Stimulated activated CD8-positive, alpha-beta memory T cell treated with anti-CD3 and anti-CD28 coated beads, Interleukin-2, amount 100 ng/mL, for 1 hour (primary cell): ENCODE measurements around the gene CTNND2.

Experiments
- DNase-seq, 2 donors: peaks; one replicate each; pipeline ENCODE4 v3.0.0-alpha.2; 2020; ENCODE audit warnings: low read depth in 2 of 2

The CTNND2 gene

GRCh38 chr5:11594021-11594420, 310.2 kb downstream of the CTNND2 start:
- no peak for DNase-seq

GRCh38 chr5:11590475-11590874, 313.8 kb downstream of the CTNND2 start:
- DNase-seq = no peak

GRCh38 chr5:11588803-11589202, 315.4 kb downstream of the CTNND2 start:
- no peak for DNase-seq

GRCh38 chr5:11584017-11584416, 320.2 kb downstream of the CTNND2 start:
- no peak for DNase-seq

GRCh38 chr5:11579351-11579750, 324.9 kb downstream of the CTNND2 start:
- DNase-seq = no peak

GRCh38 chr5:11574787-11575186, 329.5 kb downstream of the CTNND2 start:
- DNase-seq = no peak

- no peak for DNase-seq
Measured at GRCh38 chr5:11573140-11573992, 330.9 kb downstream of the CTNND2 start.

- DNase-seq = no peak
Measured at GRCh38 chr5:11564706-11565105, 339.5 kb downstream of the CTNND2 start.

- DNase-seq = no peak
Measured at GRCh38 chr5:11563822-11564221, 340.4 kb downstream of the CTNND2 start.

- DNase-seq = no peak
Measured at GRCh38 chr5:11560915-11561697, 343.1 kb downstream of the CTNND2 start.

- DNase-seq = no peak
Measured at GRCh38 chr5:11557063-11557462, 347.2 kb downstream of the CTNND2 start.

GRCh38 chr5:11555171-11555570, 349.1 kb downstream of the CTNND2 start:
- no peak for DNase-seq

- DNase-seq = no peak
Measured at GRCh38 chr5:11547730-11548129, 356.5 kb downstream of the CTNND2 start.

- no peak for DNase-seq
Measured at GRCh38 chr5:11547140-11547539, 357.1 kb downstream of the CTNND2 start.

- no peak for DNase-seq
Measured at GRCh38 chr5:11540112-11540511, 364.1 kb downstream of the CTNND2 start.

- DNase-seq = no peak
Measured at GRCh38 chr5:11531811-11532555, 372.3 kb downstream of the CTNND2 start.

GRCh38 chr5:11528720-11529119, 375.5 kb downstream of the CTNND2 start:
- DNase-seq = no peak

- DNase-seq = no peak
Measured at GRCh38 chr5:11527652-11528349, 376.4 kb downstream of the CTNND2 start.

- DNase-seq = no peak
Measured at GRCh38 chr5:11525020-11525419, 379.2 kb downstream of the CTNND2 start.

GRCh38 chr5:11524188-11524587, 380.1 kb downstream of the CTNND2 start:
- no peak for DNase-seq

- no peak for DNase-seq
Measured at GRCh38 chr5:11522796-11523195, 381.4 kb downstream of the CTNND2 start.
